K562 (cell line): ENCODE measurements around the gene PNKD. TPM values are rescaled to one million over a fixed set of nuclear protein-coding genes. Genes with fewer than 3 reads are reported as not detected.

Experiments used
- ARID2 ChIP-seq: fragments of 450-650 bp; IDR thresholded peaks from 2 replicates; pipeline ENCODE4 v1.6.1; 2017; ENCODE audit warnings: antibody characterized with exemption, mild to moderate bottlenecking
- IRF9 ChIP-seq: fragments of 450-650 bp; IDR thresholded peaks from 2 replicates; pipeline ENCODE4 v1.6.1; 2016; ENCODE audit warnings: missing biosample characterization, missing genetic modification characterization
- JUND ChIP-seq, 2 experiments: IDR thresholded peaks; 2 replicates in 1 of 2; 3 replicates in 1 of 2; pipeline ENCODE4 v1.6.1; 2011; ENCODE audit warnings: borderline replicate concordance in 2 of 2, low read depth in 2 of 2, low read length in 2 of 2, improper control_type of control experiment in 1 of 2, missing biosample characterization in 1 of 2, missing genetic modification characterization in 1 of 2, missing genetic modification reagents in 1 of 2
- KLF6 ChIP-seq: fragments of 250-450 bp; sonication (Bioruptor Pico); IDR thresholded peaks from 2 replicates; pipeline ENCODE4 v1.4.0; 2020; ENCODE audit warnings: mild to moderate bottlenecking, moderate library complexity, borderline replicate concordance
- PHTF2 ChIP-seq: fragments of 250-450 bp; sonication (Bioruptor Pico); IDR thresholded peaks from 2 replicates; pipeline ENCODE4 v1.5.0; 2021; ENCODE audit warnings: mild to moderate bottlenecking
- REST ChIP-seq, 2 experiments: fragments of 450-650 bp; formaldehyde crosslinking in 1 of 2; IDR thresholded peaks; 2 replicates each; pipeline versions ENCODE4 v1.4.0 to v1.6.1; 2014 to 2020; ENCODE audit warnings: mild to moderate bottlenecking in 2 of 2, borderline replicate concordance in 1 of 2, low read depth in 1 of 2
- SMARCA4 ChIP-seq: fragments of 450-650 bp; IDR thresholded peaks from 2 replicates; pipeline ENCODE4 v1.6.1; 2016
- TBP ChIP-seq: optimal IDR thresholded peaks from 2 replicates; pipeline ENCODE3; 2011; ENCODE audit warnings: low read depth, low read length, improper control_type of control experiment
- ZEB2 ChIP-seq: fragments of 450-650 bp; IDR thresholded peaks from 2 replicates; pipeline ENCODE4 v1.6.1; 2016
- polyA plus RNA-seq, 8 experiments: library from polyadenylated mRNA; depleted of rRNA in 4 of 8; stranded (reverse) in 5 of 8; unstranded in 3 of 8; fragments of >200 nt; fragmentation: Nextera tagmentation in 2 of 8; fragmentation: Illumina TruSeq in 1 of 8; extraction: Ambion mirVana in 2 of 8; extraction: Trizol in 1 of 8; gene quantifications; 2 replicates each; pipeline versions ENCODE4 v1.2.1 to v1.2.3, GENCODE V29; 2011 to 2014; ENCODE audit warnings: inconsistent platforms in 1 of 8, missing spikeins in 1 of 8
- total RNA-seq, 7 experiments: library from RNA; depleted of rRNA in 6 of 7; stranded (reverse); fragments of >200 nt in 6 of 7; fragmentation: Illumina TruSeq in 2 of 7; extraction: Trizol in 2 of 7; gene quantifications; 2 replicates each; pipeline versions ENCODE4 v1.2.1 to v1.2.3, GENCODE V29; 2011 to 2021; ENCODE audit warnings: low replicate concordance in 1 of 7
- TF ChIP-seq, protein P1 (sequence below): fragments of 200-800 bp; sonication (Bioruptor generic); IDR thresholded peaks from 2 replicates; pipeline ENCODE4 v1.6.1; 2017; ENCODE audit warnings: missing genetic modification characterization, missing compliant biosample characterization
- TF ChIP-seq, protein P2 (sequence below): fragments of 450-650 bp; formaldehyde crosslinking; IDR thresholded peaks from 2 replicates; pipeline ENCODE4 v1.4.0; 2020; ENCODE audit warnings: mild to moderate bottlenecking, mixed read lengths
- TF ChIP-seq, protein P3 (sequence below): fragments of 450-650 bp; IDR thresholded peaks from 2 replicates; pipeline ENCODE4 v1.6.1; 2016; ENCODE audit warnings: low read depth, mild to moderate bottlenecking, moderate library complexity

The PNKD gene
- total and polyA plus RNA-seq, 9 of the 15 experiments (the other 6 are each of a cell fraction or from before 2014, with no cell fraction given), result 26.0 to 105 (median 60.1) TPM

- TF ChIP-seq, protein P1, sequence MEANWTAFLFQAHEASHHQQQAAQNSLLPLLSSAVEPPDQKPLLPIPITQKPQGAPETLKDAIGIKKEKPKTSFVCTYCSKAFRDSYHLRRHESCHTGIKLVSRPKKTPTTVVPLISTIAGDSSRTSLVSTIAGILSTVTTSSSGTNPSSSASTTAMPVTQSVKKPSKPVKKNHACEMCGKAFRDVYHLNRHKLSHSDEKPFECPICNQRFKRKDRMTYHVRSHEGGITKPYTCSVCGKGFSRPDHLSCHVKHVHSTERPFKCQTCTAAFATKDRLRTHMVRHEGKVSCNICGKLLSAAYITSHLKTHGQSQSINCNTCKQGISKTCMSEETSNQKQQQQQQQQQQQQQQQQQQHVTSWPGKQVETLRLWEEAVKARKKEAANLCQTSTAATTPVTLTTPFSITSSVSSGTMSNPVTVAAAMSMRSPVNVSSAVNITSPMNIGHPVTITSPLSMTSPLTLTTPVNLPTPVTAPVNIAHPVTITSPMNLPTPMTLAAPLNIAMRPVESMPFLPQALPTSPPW (CRISPR knock-in tag), result peak; percentile 87
- TF ChIP-seq JUND (IDR thresholded peaks at IDR 0.05; ENCODE audit: borderline replicate concordance, low read depth, low read length), result peak; percentile 53; the same call in 1 of the 2 replicates
- peak; percentile 63; the same call in 1 of the 3 replicates for TF ChIP-seq JUND (tag; IDR thresholded peaks at IDR 0.05; ENCODE audit: borderline replicate concordance, low read depth, low read length)
- TF ChIP-seq IRF9 (tag), result peak; percentile 11; the same call in 1 of the 2 replicates
- TF ChIP-seq, protein P2, sequence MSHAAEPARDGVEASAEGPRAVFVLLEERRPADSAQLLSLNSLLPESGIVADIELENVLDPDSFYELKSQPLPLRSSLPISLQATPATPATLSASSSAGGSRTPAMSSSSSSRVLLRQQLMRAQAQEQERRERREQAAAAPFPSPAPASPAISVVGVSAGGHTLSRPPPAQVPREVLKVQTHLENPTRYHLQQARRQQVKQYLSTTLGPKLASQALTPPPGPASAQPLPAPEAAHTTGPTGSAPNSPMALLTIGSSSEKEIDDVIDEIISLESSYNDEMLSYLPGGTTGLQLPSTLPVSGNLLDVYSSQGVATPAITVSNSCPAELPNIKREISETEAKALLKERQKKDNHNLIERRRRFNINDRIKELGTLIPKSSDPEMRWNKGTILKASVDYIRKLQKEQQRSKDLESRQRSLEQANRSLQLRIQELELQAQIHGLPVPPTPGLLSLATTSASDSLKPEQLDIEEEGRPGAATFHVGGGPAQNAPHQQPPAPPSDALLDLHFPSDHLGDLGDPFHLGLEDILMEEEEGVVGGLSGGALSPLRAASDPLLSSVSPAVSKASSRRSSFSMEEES, result no peak
- TF ChIP-seq KLF6 (CRISPR knock-in tag), result no peak; the same call in 1 of the 2 replicates
- 0 out of 2 replicates have a peak, but pooled peaks have one; percentile 3 for TF ChIP-seq REST (IDR thresholded peaks at IDR 0.05; ENCODE audit: borderline replicate concordance)
- no peak for TF ChIP-seq REST (CRISPR knock-in tag; IDR thresholded peaks at IDR 0.05; ENCODE audit: low read depth)
- peak; percentile 75 for TF ChIP-seq SMARCA4
- TF ChIP-seq ZEB2, result 0 out of 2 replicates have a peak, but pooled peaks have one; percentile 16
- TF ChIP-seq TBP, result peak; percentile 42
- no peak for TF ChIP-seq ARID2
- TF ChIP-seq, protein P3, sequence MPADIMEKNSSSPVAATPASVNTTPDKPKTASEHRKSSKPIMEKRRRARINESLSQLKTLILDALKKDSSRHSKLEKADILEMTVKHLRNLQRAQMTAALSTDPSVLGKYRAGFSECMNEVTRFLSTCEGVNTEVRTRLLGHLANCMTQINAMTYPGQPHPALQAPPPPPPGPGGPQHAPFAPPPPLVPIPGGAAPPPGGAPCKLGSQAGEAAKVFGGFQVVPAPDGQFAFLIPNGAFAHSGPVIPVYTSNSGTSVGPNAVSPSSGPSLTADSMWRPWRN, result no peak; the same call in 1 of the 2 replicates
- TF ChIP-seq PHTF2, result no peak
Observed at GRCh38 chr2:218332920-218333645, 62.8 kb downstream of the PNKD start (continued).
